ENCODE data around the gene CLEC3B.

The CLEC3B gene

GRCh38 chr3:45012577-45012976, 13.5 kb upstream of the CLEC3B start:
- DNase-seq (ENCODE audit: insufficient read length, low spot score): no peak
- FAIRE-seq: no peak
- no peak for TF ChIP-seq CTCF (IDR thresholded peaks at IDR 0.05; ENCODE audit: insufficient read depth, missing control alignments)

GRCh38 chr3:45016916-45017315, 9.2 kb upstream of the CLEC3B start:
- no peak for FAIRE-seq
- TF ChIP-seq CTCF (IDR thresholded peaks at IDR 0.05; ENCODE audit: insufficient read depth, missing control alignments): no peak
- no peak for DNase-seq (ENCODE audit: insufficient read length, low spot score)

- TF ChIP-seq CTCF (IDR thresholded peaks at IDR 0.05; ENCODE audit: insufficient read depth, missing control alignments): no peak
- FAIRE-seq: no peak
- no peak for DNase-seq (ENCODE audit: insufficient read length, low spot score)
These were observed 8.3 kb upstream of the CLEC3B start for GRCh38 chr3:45017821-45018220.

GRCh38 chr3:45020534-45020933, 5.6 kb upstream of the CLEC3B start:
- FAIRE-seq: no peak
- DNase-seq (ENCODE audit: insufficient read length, low spot score): no peak
- TF ChIP-seq CTCF (IDR thresholded peaks at IDR 0.05; ENCODE audit: insufficient read depth, missing control alignments): no peak

GRCh38 chr3:45021524-45022297, 4.4 kb upstream of the CLEC3B start:
- no peak for FAIRE-seq
- no peak for DNase-seq (ENCODE audit: insufficient read length, low spot score)
- no peak for TF ChIP-seq CTCF (IDR thresholded peaks at IDR 0.05; ENCODE audit: insufficient read depth, missing control alignments)

GRCh38 chr3:45023675-45024074, 2.4 kb upstream of the CLEC3B start:
- no peak for TF ChIP-seq CTCF (IDR thresholded peaks at IDR 0.05; ENCODE audit: insufficient read depth, missing control alignments)
- FAIRE-seq (no peak), DNase-seq (ENCODE audit: insufficient read length, low spot score) (no peak)

- DNase-seq (ENCODE audit: insufficient read length, low spot score) (no peak), FAIRE-seq (no peak)
- TF ChIP-seq CTCF (IDR thresholded peaks at IDR 0.05; ENCODE audit: insufficient read depth, missing control alignments): no peak
These were observed 1.4 kb upstream of the CLEC3B start for GRCh38 chr3:45024542-45025255.
